ENCODE data around the gene PMPCA. TPM values are rescaled to one million over a fixed set of nuclear protein-coding genes. Genes with fewer than 3 reads are reported as not detected.

Gene PMPCA
- polyA plus RNA-seq, 1 of the 3 experiments (the other 2 are of a cell fraction), result 125 TPM

DNA sequence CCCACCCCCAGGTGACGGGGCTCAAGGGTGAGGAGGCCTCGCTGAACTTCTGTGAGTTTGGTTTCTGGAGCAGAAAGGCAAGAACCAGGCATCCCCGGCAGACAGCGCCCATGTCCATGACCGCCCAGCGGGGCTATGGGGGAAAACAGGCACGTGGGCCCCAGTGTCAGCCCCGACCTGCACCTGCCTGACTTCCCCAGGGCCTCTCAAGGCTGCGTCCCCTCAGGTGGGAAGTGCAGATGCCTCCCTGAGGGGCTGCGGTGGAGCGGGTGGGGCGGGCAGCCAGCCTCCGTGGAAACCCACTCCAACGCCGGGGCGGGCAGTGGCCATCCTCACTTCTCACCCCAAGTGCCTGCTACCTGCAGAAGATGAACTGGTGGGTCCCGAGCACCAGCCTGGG, 30.1 kb upstream of the PMPCA start:
- Histone ChIP-seq H3K4me1 (ENCODE audit: control insufficient read depth in 1 of 2, insufficient read depth in 2 of 2, low read depth in 1 of 2, low read length in 1 of 2) (peaks cover 0 to 8% of the 10 kb centered on the region in 2 experiments; a peak in 1 of 4 replicates), H3K9me3 (no peaks in the 10 kb centered on the region), H3K4me3 (ENCODE audit: low read depth in 2 of 2, low read length in 1 of 2) (no peak overlapping the region), H3K36me3 (replicated peaks in 1 of 2; ENCODE audit: control insufficient read depth in 1 of 2, insufficient read depth in 2 of 2, low read length in 1 of 2) (peaks cover 9 to 72% of the 10 kb centered on the region in 2 experiments), H3K27ac (ENCODE audit: low read depth in 2 of 2, low read length in 1 of 2) (no peak overlapping the region), H3K9me2 (no peaks in the 10 kb centered on the region), H3K79me2 (ENCODE audit: insufficient read depth) (no peaks in the 10 kb centered on the region), H3K27me3 (ENCODE audit: insufficient read depth) (no peaks in the 10 kb centered on the region), H2AFZ (ENCODE audit: low read depth) (no peak overlapping the region), H4K20me1 (ENCODE audit: insufficient read depth) (no peaks in the 10 kb centered on the region), H3F3A (replicated peaks; ENCODE audit: insufficient read depth) (peaks cover under 1% of the 10 kb centered on the region), H3K4me2 (no peak overlapping the region), H3K9ac (no peak overlapping the region)
- TF ChIP-seq, protein P1, sequence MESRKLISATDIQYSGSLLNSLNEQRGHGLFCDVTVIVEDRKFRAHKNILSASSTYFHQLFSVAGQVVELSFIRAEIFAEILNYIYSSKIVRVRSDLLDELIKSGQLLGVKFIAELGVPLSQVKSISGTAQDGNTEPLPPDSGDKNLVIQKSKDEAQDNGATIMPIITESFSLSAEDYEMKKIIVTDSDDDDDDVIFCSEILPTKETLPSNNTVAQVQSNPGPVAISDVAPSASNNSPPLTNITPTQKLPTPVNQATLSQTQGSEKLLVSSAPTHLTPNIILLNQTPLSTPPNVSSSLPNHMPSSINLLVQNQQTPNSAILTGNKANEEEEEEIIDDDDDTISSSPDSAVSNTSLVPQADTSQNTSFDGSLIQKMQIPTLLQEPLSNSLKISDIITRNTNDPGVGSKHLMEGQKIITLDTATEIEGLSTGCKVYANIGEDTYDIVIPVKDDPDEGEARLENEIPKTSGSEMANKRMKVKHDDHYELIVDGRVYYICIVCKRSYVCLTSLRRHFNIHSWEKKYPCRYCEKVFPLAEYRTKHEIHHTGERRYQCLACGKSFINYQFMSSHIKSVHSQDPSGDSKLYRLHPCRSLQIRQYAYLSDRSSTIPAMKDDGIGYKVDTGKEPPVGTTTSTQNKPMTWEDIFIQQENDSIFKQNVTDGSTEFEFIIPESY (IDR thresholded peaks at IDR 0.05; ENCODE audit: borderline replicate concordance, low read depth), result no peak
- TF ChIP-seq SMC3 (IDR thresholded peaks at IDR 0.05; ENCODE audit: low read depth, low read length) (no peak), RFX5 (IDR thresholded peaks at IDR 0.05; ENCODE audit: low read length) (no peak), MEF2A (IDR thresholded peaks at IDR 0.05; ENCODE audit: borderline replicate concordance, low read depth) (no peak), TEAD4 (IDR thresholded peaks at IDR 0.05; ENCODE audit: borderline replicate concordance, insufficient read depth) (no peak), JUND (IDR thresholded peaks at IDR 0.05) (no peak), RCOR1 (IDR thresholded peaks at IDR 0.05; ENCODE audit: low read length) (no peak), MXI1 (IDR thresholded peaks at IDR 0.05; ENCODE audit: low read depth, low read length) (no peak), RAD21 (IDR thresholded peaks at IDR 0.05; ENCODE audit: low read length) (no peak)
- 95% methylated on average over 10 of the region's 17 CpGs for WGBS (ENCODE audit: low lambda C conversion rate)
- ChIA-PET CTCF (interaction anchor here (1.3 to 3.9 kb wide), 2 partner anchors 17 to 18 kb away, joined by 3 to 15 read pairs; partner anchors contain the start of gene DNLZ), POLR2A (no interaction called here)
- DNase-seq, result no peak

DNA sequence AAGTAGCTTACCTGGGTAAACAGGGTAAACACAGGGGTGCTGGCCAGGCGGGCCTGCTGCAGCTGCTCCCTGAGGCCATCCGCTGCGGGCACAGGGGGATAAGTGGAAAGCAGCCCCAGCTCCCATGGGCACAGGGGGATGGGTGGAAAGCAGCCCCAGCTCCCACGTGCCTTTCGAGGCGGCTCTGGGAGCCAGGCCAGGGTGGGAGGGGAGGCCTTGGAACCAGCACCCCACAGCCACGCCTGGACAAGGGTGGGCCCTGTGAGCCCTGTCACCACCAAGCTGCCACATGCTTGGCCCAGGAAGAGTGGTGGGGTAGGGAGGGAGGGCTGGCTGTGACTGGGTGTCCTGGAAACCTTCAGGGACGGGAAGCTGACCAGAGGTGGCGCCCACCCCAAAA, 29.1 kb upstream of the PMPCA start:
- Histone ChIP-seq H3K79me2 (ENCODE audit: insufficient read depth) (no peaks in the 10 kb centered on the region), H4K20me1 (ENCODE audit: insufficient read depth) (no peaks in the 10 kb centered on the region), H2AFZ (ENCODE audit: low read depth) (no peak overlapping the region), H3K4me1 (ENCODE audit: control insufficient read depth in 1 of 2, insufficient read depth in 2 of 2, low read depth in 1 of 2, low read length in 1 of 2) (no peaks in the 10 kb centered on the region), H3F3A (replicated peaks; ENCODE audit: insufficient read depth) (peaks cover 5% of the 10 kb centered on the region), H3K9me2 (no peaks in the 10 kb centered on the region), H3K36me3 (replicated peaks in 1 of 2; ENCODE audit: control insufficient read depth in 1 of 2, insufficient read depth in 2 of 2, low read length in 1 of 2) (peaks cover 14 to 65% of the 10 kb centered on the region in 2 experiments), H3K27ac (ENCODE audit: low read depth in 2 of 2, low read length in 1 of 2) (no peak overlapping the region), H3K9ac (no peak overlapping the region), H3K4me2 (no peak overlapping the region), H3K27me3 (ENCODE audit: insufficient read depth) (no peaks in the 10 kb centered on the region), H3K4me3 (ENCODE audit: low read depth in 2 of 2, low read length in 1 of 2) (no peak overlapping the region), H3K9me3 (no peaks in the 10 kb centered on the region)
- DNase-seq, result no peak
- ChIA-PET POLR2A (no interaction called here), CTCF (interaction anchor here (0.6 to 1.3 kb wide), 4 partner anchors 12 to 18 kb away, joined by 3 to 10 read pairs (median 4); partner anchors contain the start of genes DNLZ and SNAPC4)
- 95% methylated on average over 9 of the region's 9 CpGs for WGBS (ENCODE audit: low lambda C conversion rate)
- TF ChIP-seq NRF1 (IDR thresholded peaks at IDR 0.05; ENCODE audit: low read depth, low read length), result no peak
- no peak for TF ChIP-seq YY1 (IDR thresholded peaks at IDR 0.05; ENCODE audit: low read depth)
- TF ChIP-seq RAD21 (IDR thresholded peaks at IDR 0.05; ENCODE audit: low read length), result no peak
- TF ChIP-seq CHD2 (IDR thresholded peaks at IDR 0.05; ENCODE audit: low read length, partially characterized antibody), result no peak
- TF ChIP-seq SMC3 (IDR thresholded peaks at IDR 0.05; ENCODE audit: low read depth, low read length), result no peak
- TF ChIP-seq, protein P2, sequence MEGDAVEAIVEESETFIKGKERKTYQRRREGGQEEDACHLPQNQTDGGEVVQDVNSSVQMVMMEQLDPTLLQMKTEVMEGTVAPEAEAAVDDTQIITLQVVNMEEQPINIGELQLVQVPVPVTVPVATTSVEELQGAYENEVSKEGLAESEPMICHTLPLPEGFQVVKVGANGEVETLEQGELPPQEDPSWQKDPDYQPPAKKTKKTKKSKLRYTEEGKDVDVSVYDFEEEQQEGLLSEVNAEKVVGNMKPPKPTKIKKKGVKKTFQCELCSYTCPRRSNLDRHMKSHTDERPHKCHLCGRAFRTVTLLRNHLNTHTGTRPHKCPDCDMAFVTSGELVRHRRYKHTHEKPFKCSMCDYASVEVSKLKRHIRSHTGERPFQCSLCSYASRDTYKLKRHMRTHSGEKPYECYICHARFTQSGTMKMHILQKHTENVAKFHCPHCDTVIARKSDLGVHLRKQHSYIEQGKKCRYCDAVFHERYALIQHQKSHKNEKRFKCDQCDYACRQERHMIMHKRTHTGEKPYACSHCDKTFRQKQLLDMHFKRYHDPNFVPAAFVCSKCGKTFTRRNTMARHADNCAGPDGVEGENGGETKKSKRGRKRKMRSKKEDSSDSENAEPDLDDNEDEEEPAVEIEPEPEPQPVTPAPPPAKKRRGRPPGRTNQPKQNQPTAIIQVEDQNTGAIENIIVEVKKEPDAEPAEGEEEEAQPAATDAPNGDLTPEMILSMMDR (IDR thresholded peaks at IDR 0.05), result no peak

All from SK-N-SH (cell line).